Effector memory CD8-positive, alpha-beta T cell (primary cell): ENCODE measurements around the gene CREB3L1.
A peak's percentile ranks its signal among the peaks of the same experiment; 100 is the strongest.

Source experiments
- ATAC-seq: fragments of 150-1000 bp; cut with Tn5 transposase; replicated peaks from 2 replicates; pipeline ENCODE4 v1.10.0; 2021; ENCODE audit warnings: mild to moderate bottlenecking, moderate library complexity
- DNase-seq, 3 experiments: peaks; one replicate each; pipeline ENCODE4 v3.0.0; 2021
- H3K27ac Mint-ChIP-seq, 2 donors: one replicate each; pipeline ENCODE4 v1.8.0; 2022; ENCODE audit warnings: mild to moderate bottlenecking in 2 of 2, mixed read lengths in 2 of 2, moderate library complexity in 2 of 2
- H3K27me3 Mint-ChIP-seq, 2 donors: one replicate each; pipeline ENCODE4 v1.8.0; 2022; ENCODE audit warnings: mixed read lengths in 2 of 2
- H3K36me3 Mint-ChIP-seq: one replicate; pipeline ENCODE4 v1.8.0; 2022; ENCODE audit warnings: mild to moderate bottlenecking, moderate library complexity, mixed read lengths; ENCODE audit not compliant: insufficient read depth
- H3K4me1 Mint-ChIP-seq, 2 donors: one replicate each; pipeline ENCODE4 v1.8.0; 2022; ENCODE audit warnings: low read depth in 2 of 2, mixed read lengths in 2 of 2
- H3K4me3 Mint-ChIP-seq, 2 donors: one replicate each; pipeline ENCODE4 v1.8.0; 2022; ENCODE audit warnings: mild to moderate bottlenecking in 2 of 2, mixed read lengths in 2 of 2, moderate library complexity in 2 of 2
- H3K9me3 Mint-ChIP-seq, 2 donors: one replicate each; pipeline ENCODE4 v1.8.0; 2022; ENCODE audit warnings: mixed read lengths in 2 of 2

Gene CREB3L1

DNA sequence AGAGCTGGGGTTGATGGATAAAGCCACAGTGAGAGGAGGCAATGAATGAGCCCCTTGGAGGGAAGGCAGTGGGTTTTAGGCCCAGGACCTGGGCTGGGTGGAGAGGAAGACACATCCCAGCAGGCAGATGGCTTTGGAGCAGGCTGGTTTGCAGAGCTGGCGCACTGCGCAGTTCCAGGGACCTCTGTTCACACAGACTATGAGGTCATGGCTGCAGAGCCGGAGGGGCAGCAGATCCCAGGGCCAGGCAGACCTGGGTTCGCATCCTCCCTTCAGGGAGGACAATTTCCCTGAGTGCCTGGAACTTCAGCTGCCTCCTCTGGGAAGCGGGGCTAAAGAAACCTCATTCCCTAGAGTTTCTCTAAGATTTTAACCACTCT is 41.6 kb downstream of the CREB3L1 start:
- DNase-seq (no peak), ATAC-seq (no peak)
- H3K27ac Mint-ChIP-seq: no peak overlapping the region
- H3K9me3 Mint-ChIP-seq: no peaks in the 10 kb centered on the region
- no peak overlapping the region for H3K4me3 Mint-ChIP-seq
- H3K4me1 Mint-ChIP-seq: peaks cover 11 to 12% of the 10 kb centered on the region in 2 donors
- H3K27me3 Mint-ChIP-seq: peaks cover 5 to 40% of the 10 kb centered on the region in 2 donors
- H3K36me3 Mint-ChIP-seq: no peaks in the 10 kb centered on the region

DNA sequence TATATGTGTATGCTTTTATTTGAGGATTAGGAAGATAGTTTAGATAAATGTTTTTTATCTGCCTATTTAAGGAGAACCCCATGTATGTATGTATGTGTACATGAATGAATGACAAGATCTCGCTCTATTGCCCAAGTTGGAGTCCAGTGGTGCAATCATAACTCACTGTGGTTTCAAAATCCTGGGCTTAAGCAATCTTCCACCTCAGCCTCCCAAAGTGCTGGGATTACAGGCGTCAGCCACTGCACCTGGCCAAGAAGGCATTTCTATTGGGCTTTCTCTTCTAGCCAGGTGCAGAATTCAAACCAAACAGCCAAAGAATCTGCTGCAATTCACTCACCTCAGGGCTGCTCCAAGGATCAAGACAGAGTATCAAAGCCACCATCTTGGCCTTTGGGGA is 44.3 kb downstream of the CREB3L1 start:
- H3K4me1 Mint-ChIP-seq: peaks cover 6 to 8% of the 10 kb centered on the region in 2 donors

DNA sequence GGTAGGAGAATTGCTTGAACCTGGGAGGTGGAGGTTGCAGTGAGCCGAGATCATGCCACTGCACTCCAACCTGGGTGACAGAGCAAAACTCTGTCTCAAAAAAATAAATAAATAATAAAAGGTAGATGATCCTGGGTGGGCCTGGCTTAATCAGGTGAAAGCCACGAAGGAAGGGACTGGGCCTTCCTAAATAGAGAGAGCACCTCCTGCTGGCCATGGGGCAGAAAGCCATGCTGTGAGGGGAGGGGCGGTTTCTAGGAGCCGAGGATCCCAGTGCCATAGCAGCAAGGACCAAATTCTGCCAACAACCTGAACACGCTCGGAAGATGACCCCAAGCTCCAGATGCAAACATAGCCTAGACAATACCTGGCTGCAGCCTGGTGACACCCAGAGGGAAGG is 45.3 kb downstream of the CREB3L1 start:
- Mint-ChIP-seq H3K9me3 (no peaks in the 10 kb centered on the region), H3K4me1 (peaks cover 6 to 8% of the 10 kb centered on the region in 2 donors), H3K27ac (no peak overlapping the region), H3K27me3 (peaks cover 9 to 58% of the 10 kb centered on the region in 2 donors), H3K36me3 (no peaks in the 10 kb centered on the region), H3K4me3 (no peak overlapping the region)
- ATAC-seq (no peak), DNase-seq (no peak)

More for the DNA sequence above, 44.3 kb downstream of the CREB3L1 start:
- no peaks in the 10 kb centered on the region for H3K36me3 Mint-ChIP-seq
- DNase-seq (no peak), ATAC-seq (no peak)
- H3K27ac Mint-ChIP-seq: no peak overlapping the region
- H3K4me3 Mint-ChIP-seq: no peak overlapping the region
- H3K27me3 Mint-ChIP-seq: peaks cover 5 to 48% of the 10 kb centered on the region in 2 donors
- H3K9me3 Mint-ChIP-seq: no peaks in the 10 kb centered on the region

DNA sequence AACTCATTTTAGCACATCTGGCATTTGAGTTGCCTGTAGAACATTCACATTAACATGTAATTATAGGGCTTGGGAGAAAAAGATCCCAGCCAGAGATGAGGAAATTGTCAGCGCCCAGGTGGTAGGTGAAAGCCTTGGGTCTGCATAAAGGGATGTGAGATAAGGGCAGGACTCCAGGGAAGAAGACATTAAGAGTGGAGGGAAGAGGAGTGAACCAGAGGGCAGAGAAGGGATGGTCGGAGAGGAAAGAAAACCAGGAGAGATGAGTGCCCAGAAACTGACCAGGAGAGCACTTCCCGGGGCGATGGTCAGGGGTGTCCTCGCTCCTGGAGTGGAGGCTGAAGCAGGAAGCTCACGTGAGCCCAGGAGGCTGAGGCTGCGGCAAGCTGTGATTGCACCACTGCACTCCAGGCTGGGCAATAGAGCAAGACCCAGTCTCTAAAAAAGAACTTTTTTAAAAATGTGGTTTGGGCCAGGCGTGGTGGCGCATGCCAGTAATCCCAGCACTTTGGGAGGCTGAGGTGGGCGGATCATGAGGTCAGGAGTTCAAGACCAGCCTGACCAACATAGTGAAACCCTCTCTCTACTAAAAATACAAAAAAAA is 49.5 kb downstream of the CREB3L1 start:
- peaks cover 9 to 17% of the 10 kb centered on the region in 2 donors for H3K4me1 Mint-ChIP-seq
- ATAC-seq (no peak), DNase-seq (no peak)
- H3K4me3 Mint-ChIP-seq: no peak overlapping the region
- no peaks in the 10 kb centered on the region for H3K9me3 Mint-ChIP-seq
- H3K27me3 Mint-ChIP-seq: peaks cover 38 to 71% of the 10 kb centered on the region in 2 donors
- H3K36me3 Mint-ChIP-seq: no peaks in the 10 kb centered on the region
- H3K27ac Mint-ChIP-seq: no peak overlapping the region

DNA sequence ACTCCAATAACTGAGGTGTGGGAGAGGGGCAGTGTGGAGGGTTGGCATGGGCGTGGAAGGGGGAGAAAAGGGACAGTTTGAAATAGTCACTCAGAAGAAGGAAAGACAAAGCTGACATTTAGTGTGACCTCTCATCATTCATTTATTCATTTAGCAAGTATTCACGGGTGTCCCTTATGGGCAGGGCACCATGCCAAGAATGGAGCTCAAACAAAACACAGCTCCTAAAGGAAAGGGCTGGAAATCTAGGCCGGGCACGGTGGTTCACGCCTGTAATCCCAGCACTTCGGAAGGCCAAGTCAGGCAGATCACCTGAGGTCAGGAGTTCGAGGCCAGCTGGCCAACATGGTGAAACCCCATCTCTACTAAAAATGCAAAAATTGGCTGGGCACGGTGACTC is 50.4 kb downstream of the CREB3L1 start:
- ATAC-seq (no peak), DNase-seq (no peak)
- no peaks in the 10 kb centered on the region for H3K36me3 Mint-ChIP-seq
- H3K4me3 Mint-ChIP-seq: no peak overlapping the region
- peaks cover 9 to 18% of the 10 kb centered on the region in 2 donors for H3K4me1 Mint-ChIP-seq
- H3K9me3 Mint-ChIP-seq: no peaks in the 10 kb centered on the region
- peaks cover 39 to 77% of the 10 kb centered on the region in 2 donors for H3K27me3 Mint-ChIP-seq
- no peak overlapping the region for H3K27ac Mint-ChIP-seq

GRCh38 chr11:46330154-46330553 is 52.7 kb downstream of the CREB3L1 start:
- H3K27me3 Mint-ChIP-seq: peaks cover 50 to 96% of the 10 kb centered on the region in 2 donors

DNA sequence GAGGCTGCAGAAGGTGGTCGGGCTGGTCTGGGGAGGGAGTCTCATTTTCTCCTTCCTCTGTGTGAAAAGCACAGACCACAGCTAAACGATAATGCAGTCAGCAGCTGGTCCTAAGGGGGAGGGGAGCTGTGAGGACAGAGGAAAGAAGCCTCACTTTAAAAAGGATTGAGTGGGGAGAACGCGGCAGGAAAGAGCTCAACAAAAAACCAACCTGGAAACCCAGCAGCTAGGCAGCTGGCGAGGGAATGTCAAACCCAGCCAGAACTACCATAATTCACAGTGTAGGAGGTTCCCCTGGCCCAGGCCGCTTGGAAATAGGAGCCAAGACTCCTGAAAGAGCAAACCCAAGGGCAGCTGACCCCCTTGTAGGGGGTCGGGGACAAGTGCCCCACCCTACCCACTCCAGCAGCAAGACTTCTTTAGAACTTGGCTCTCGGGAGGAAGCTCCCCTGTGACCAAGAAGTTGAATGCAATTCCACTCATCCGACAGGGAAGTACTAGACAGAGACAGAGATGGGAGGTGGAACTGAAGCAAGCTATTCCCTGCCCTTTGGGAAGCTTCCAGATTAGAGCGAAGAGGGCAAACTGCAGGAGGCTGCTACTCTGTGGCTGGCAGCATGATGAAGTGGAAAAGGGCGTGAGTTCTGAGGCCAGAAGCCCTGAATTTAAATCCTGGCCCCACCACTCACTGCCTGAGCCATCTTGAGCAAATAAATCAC is 53.3 kb downstream of the CREB3L1 start:
- no peaks in the 10 kb centered on the region for H3K9me3 Mint-ChIP-seq
- peaks cover 56 to 96% of the 10 kb centered on the region in 2 donors for H3K27me3 Mint-ChIP-seq
- H3K36me3 Mint-ChIP-seq: no peaks in the 10 kb centered on the region
- ATAC-seq: no peak
- peak overlapping the region; percentile 63 to 68 for H3K4me3 Mint-ChIP-seq
- H3K4me1 Mint-ChIP-seq: peaks cover 13 to 25% of the 10 kb centered on the region in 2 donors
- H3K27ac Mint-ChIP-seq: peak overlapping the region in 1 of 2 donors; percentile 53
- DNase-seq: no peak

More at GRCh38 chr11:46330154-46330553, 52.7 kb downstream of the CREB3L1 start:
- Mint-ChIP-seq H3K27ac (no peak overlapping the region), H3K9me3 (no peaks in the 10 kb centered on the region), H3K4me3 (peak overlapping the region; percentile 52 to 63), H3K36me3 (no peaks in the 10 kb centered on the region), H3K4me1 (peaks cover 13 to 25% of the 10 kb centered on the region in 2 donors)
- DNase-seq: no peak
- ATAC-seq: no peak

GRCh38 chr11:46331282-46331984 is 54.0 kb downstream of the CREB3L1 start:
- peak overlapping the region; percentile 63 to 68 for H3K4me3 Mint-ChIP-seq
- peaks cover 13 to 25% of the 10 kb centered on the region in 2 donors for H3K4me1 Mint-ChIP-seq
- peak in 1 of 3 experiments; percentile 11 for DNase-seq
- H3K36me3 Mint-ChIP-seq: no peaks in the 10 kb centered on the region
- H3K9me3 Mint-ChIP-seq: no peaks in the 10 kb centered on the region
- peak overlapping the region in 1 of 2 donors; percentile 53 for H3K27ac Mint-ChIP-seq
- peak; percentile 60 for ATAC-seq
- peaks cover 59 to 96% of the 10 kb centered on the region in 2 donors for H3K27me3 Mint-ChIP-seq

GRCh38 chr11:46332093-46332567 is 54.7 kb downstream of the CREB3L1 start:
- no peak overlapping the region for H3K27ac Mint-ChIP-seq

DNA sequence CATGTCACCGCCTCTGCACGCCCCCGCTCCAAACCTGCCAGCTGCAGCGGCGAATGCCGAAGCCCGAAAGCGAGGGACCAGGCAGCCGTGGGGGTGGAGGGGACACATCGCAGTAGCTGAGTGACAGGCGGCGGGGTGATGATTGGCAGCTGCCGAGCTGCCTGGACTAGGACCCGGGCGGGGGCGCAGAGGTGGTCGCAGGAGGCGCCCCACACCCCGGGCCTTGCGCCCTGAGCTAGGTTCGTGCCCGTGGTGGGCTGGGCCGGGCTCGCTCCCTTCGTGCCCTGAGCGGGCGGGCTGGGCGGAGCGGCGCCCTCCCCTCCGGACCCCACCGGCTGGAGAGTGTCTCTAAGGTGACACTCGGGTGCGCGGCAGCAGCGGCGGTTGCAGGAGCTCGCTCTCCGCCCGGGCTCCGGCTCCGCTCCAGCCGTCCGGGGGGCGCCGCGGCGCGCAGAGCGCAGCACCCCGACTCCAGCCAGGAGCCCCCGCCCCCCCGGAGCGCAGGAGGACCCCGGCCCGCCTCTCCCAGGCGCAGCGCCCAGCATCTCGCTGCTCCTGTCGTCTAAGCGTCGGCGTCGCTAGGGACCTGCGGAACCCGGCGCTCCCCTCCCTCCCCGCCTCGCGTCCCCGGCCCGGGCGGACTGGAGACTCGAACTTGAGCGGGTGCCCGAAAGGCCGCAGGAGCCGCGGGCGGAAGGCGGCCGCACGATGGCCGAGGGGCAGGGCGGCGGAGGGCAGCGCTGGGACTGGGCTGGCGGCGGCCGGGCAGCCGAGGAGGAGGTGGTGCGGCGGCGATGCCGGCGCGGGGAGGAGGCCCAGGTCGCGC is 55.3 kb downstream of the CREB3L1 start:
- H3K9me3 Mint-ChIP-seq: no peaks in the 10 kb centered on the region
- peaks cover 13 to 25% of the 10 kb centered on the region in 2 donors for H3K4me1 Mint-ChIP-seq
- H3K27me3 Mint-ChIP-seq: peaks cover 51 to 95% of the 10 kb centered on the region in 2 donors
- peak; percentile 61 for ATAC-seq
- DNase-seq: no peak
- no peaks in the 10 kb centered on the region for H3K36me3 Mint-ChIP-seq
- H3K27ac Mint-ChIP-seq: no peak overlapping the region
- H3K4me3 Mint-ChIP-seq: peak overlapping the region; percentile 29 to 69

More at GRCh38 chr11:46332093-46332567, 54.7 kb downstream of the CREB3L1 start:
- Mint-ChIP-seq H3K4me3 (peak overlapping the region; percentile 29 to 68), H3K36me3 (no peaks in the 10 kb centered on the region), H3K27me3 (peaks cover 52 to 96% of the 10 kb centered on the region in 2 donors), H3K9me3 (no peaks in the 10 kb centered on the region), H3K4me1 (peaks cover 13 to 25% of the 10 kb centered on the region in 2 donors)
- DNase-seq (no peak), ATAC-seq (no peak)

GRCh38 chr11:46333394-46333947 is 56.0 kb downstream of the CREB3L1 start:
- H3K27me3 Mint-ChIP-seq: peaks cover 51 to 94% of the 10 kb centered on the region in 2 donors
- H3K4me3 Mint-ChIP-seq: peak overlapping the region; percentile 29 to 69
- no peaks in the 10 kb centered on the region for H3K36me3 Mint-ChIP-seq
- no peaks in the 10 kb centered on the region for H3K9me3 Mint-ChIP-seq
- H3K4me1 Mint-ChIP-seq: peaks cover 13 to 25% of the 10 kb centered on the region in 2 donors
- peak; percentile 49 for ATAC-seq
- no peak for DNase-seq
- H3K27ac Mint-ChIP-seq: no peak overlapping the region

DNA sequence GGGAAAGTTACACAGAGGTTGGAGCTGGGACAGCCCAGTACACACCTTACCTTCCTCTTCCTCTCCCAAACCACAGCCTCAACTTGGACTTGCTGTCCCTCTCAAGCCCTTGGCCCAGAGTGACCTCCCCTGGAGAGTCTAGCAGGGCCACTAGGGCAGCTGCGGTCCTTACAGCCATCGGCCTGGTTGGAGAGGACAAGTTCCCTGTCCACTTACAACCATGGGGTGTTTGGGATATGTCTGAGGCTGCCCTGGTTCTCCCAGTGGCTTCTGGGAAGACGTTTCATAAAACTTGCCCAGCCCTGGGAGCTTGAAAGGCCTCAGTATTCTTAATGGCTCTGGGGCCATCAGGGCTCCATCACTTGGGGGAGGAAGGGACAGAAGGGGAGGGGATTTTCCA is 56.7 kb downstream of the CREB3L1 start:
- Mint-ChIP-seq H3K4me1 (peaks cover 13 to 25% of the 10 kb centered on the region in 2 donors), H3K4me3 (peak overlapping the region in 1 of 2 donors; percentile 69), H3K9me3 (no peaks in the 10 kb centered on the region), H3K36me3 (no peaks in the 10 kb centered on the region), H3K27me3 (peaks cover 50 to 93% of the 10 kb centered on the region in 2 donors), H3K27ac (no peak overlapping the region)
- ATAC-seq: no peak
- no peak for DNase-seq
